Lower leg skin (tissue), 4 donors: ENCODE results near the gene PTK7. TPM values are rescaled to one million over a fixed set of nuclear protein-coding genes. Genes with fewer than 3 reads are reported as not detected.
"Not testable (repeated sequence)": the region's sequence is repeated elsewhere in the genome, so short reads cannot be mapped to it uniquely, and the experiment has no call there.

ENCODE experiments used
- DNase-seq, 2 donors: peaks; one replicate each; pipeline ENCODE4 v3.0.0-alpha.2; 2019; ENCODE audit warnings: low spot score in 2 of 2
- H3K4me3 ChIP-seq: fragments of 200-600 bp; sonication (generic); 2 replicates; pipeline ENCODE4 v1.5.1; 2017; ENCODE audit warnings: mild to moderate bottlenecking, low read depth; ENCODE audit not compliant: poor library complexity, severe bottlenecking
- POLR2A ChIP-seq, 2 donors: fragments of 450-650 bp; IDR thresholded peaks; one replicate each; pipeline ENCODE4 v1.6.1; 2016 to 2017; ENCODE audit warnings: antibody characterized with exemption in 2 of 2, mild to moderate bottlenecking in 1 of 2, moderate library complexity in 1 of 2
- WGBS, 2 donors: methylation state at CpG; one replicate each; pipeline ENCODE4 v1.1.5; 2018; 5-methylcytosine and 5-hydroxymethylcytosine counted together
- intact Hi-C: fragments of 100-400 bp; cut with DNase I; formaldehyde crosslinking; loops from one replicate; pipeline ENCODE4 v1.15.0; 2023; ENCODE audit warnings: low total_unique reads
- total RNA-seq, 4 donors: library from RNA; depleted of rRNA; stranded (reverse); fragments of >200 nt; gene quantifications; one replicate each; pipeline ENCODE4 v1.1.0, GENCODE V29; 2016
- TF ChIP-seq, protein P1 (sequence below), 3 donors: fragments of 450-650 bp; IDR thresholded peaks; one replicate each; pipeline ENCODE4 v1.5.1; 2016; ENCODE audit warnings: antibody characterized with exemption in 3 of 3, mild to moderate bottlenecking in 3 of 3, moderate library complexity in 2 of 3

PTK7 gene
- total RNA-seq, 4 donors from 2014 or later = 40.9 to 51.9 (median 49.7) TPM

DNA sequence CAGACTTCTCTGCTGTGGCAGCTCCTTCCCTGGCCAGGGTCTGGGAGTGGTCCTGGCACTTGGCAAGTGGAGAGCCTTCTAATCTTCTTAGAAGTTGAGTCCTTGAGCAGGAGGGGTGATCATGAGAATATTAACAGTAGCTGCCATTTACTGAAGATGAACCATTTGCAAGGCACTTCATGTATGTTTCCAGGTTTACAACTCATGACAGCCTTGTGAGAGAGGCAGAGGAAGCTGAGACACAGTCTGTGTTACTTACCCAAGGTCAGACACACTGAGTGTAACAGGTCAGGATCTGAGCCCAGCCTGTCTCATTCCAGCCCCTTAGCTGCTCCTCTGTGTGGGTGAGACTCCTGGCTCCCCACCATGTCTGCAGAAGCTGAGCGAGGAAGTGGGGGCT, 49.4 kb downstream of the PTK7 start:
- H3K4me3 ChIP-seq = no peak overlapping the region
- TF ChIP-seq, protein P1, sequence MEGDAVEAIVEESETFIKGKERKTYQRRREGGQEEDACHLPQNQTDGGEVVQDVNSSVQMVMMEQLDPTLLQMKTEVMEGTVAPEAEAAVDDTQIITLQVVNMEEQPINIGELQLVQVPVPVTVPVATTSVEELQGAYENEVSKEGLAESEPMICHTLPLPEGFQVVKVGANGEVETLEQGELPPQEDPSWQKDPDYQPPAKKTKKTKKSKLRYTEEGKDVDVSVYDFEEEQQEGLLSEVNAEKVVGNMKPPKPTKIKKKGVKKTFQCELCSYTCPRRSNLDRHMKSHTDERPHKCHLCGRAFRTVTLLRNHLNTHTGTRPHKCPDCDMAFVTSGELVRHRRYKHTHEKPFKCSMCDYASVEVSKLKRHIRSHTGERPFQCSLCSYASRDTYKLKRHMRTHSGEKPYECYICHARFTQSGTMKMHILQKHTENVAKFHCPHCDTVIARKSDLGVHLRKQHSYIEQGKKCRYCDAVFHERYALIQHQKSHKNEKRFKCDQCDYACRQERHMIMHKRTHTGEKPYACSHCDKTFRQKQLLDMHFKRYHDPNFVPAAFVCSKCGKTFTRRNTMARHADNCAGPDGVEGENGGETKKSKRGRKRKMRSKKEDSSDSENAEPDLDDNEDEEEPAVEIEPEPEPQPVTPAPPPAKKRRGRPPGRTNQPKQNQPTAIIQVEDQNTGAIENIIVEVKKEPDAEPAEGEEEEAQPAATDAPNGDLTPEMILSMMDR (IDR thresholded peaks at IDR 0.05) = no peak
- TF ChIP-seq POLR2A (IDR thresholded peaks at IDR 0.05) = no peak
- 83 to 100% methylated on average over 1 of the region's 1 CpG for WGBS, 2 donors
- DNase-seq = no peak
- intact Hi-C loops = no loop called here

DNA sequence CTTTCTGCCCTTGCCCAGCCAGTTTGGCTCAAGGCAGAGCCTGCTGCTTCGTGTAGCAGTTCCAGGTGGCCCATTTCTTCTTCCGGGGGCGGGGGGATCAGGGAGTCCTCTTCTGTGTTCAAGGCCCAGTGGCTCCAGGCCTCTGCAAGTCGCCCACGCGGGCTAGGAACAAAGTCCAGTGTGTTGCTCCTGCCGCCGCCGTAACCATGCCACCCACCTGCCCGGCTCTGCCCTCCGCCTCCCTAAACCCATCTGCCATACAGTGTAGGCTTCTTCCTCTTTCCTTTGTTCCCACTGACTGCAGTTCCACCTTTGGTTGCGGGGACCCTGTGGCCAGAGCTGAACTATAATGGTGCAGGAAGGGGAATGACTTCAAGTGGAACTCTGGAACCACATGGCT, 51.1 kb downstream of the PTK7 start:
- TF ChIP-seq, protein P1 (IDR thresholded peaks at IDR 0.05) = no peak
- no peak for TF ChIP-seq POLR2A (IDR thresholded peaks at IDR 0.05)
- WGBS, 2 donors = 86 to 90% methylated on average over 11 to 12 of the region's 12 CpGs
- intact Hi-C loops = no loop called here
- H3K4me3 ChIP-seq = no peak overlapping the region
- no peak for DNase-seq

DNA sequence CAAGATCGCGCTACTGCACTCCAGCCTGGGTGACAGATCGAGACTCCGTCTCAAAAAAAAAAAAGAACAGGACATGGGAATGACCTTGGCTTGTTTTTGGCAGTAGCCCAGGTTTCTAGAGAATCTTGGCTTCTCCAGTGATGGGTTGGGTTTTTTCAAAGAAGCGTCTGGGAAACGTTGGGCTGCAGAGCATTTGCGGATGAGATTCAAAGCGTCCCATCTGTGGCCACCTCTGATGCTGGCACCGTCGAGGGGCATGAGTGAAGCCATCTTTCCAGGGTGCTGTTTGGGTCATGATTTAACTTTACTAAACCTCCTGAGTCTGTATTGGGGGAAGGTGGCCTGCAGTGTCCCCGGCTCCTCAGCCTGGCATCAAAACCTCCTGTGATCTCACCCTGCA, 51.8 kb downstream of the PTK7 start:
- H3K4me3 ChIP-seq = no peak overlapping the region
- TF ChIP-seq, protein P1 (IDR thresholded peaks at IDR 0.05) = no peak
- no peak for TF ChIP-seq POLR2A (IDR thresholded peaks at IDR 0.05)
- intact Hi-C loops = no loop called here
- WGBS, 2 donors = 52 to 58% methylated on average over 11 of the region's 11 CpGs
- no peak for DNase-seq

DNA sequence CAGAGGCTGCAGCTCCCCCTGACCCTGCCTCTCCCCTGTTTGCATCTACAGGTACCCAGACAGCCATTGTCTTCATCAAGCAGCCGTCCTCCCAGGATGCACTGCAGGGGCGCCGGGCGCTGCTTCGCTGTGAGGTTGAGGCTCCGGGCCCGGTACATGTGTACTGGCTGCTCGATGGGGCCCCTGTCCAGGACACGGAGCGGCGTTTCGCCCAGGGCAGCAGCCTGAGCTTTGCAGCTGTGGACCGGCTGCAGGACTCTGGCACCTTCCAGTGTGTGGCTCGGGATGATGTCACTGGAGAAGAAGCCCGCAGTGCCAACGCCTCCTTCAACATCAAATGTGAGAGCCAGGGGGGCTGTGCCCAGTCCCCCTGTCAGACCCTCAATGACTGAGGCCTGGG, 52.8 kb downstream of the PTK7 start:
- no peak for DNase-seq
- intact Hi-C loops = no loop called here
- no peak overlapping the region for H3K4me3 ChIP-seq
- 62 to 64% methylated on average over 16 of the region's 16 CpGs for WGBS, 2 donors
- TF ChIP-seq POLR2A (IDR thresholded peaks at IDR 0.05) = no peak
- TF ChIP-seq, protein P1 (IDR thresholded peaks at IDR 0.05) = no peak

DNA sequence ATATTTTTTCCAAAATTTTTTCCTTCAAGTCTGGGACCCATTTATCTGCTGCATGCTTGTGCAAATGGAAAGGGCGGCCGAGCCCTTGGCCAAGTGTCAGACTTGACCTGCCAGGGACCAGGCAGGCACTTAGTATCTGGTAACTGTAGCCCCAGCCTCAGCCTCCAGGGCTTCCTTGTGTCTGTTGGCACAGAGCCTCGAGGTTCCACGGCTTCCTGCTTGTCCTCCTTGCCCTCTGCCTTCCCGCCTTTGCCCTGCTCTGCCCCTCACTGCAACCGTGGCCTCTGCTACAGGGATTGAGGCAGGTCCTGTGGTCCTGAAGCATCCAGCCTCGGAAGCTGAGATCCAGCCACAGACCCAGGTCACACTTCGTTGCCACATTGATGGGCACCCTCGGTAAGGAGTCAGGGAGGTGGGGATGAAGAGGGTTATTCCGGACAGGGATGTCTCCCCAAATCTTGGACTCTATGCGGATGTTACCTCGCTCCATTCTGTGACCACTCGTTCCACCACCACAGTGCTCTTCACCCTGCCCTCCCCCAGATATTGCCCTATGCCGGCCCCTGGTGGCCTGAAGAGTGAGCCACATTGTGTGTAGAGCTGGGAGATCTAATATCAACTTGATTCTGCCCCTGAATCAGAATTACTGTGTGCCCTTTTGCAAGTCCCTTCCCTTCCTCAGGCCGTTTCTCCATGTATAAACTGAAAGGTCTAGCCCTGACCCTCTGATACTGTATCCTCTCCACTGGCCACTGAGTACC, 53.5 kb downstream of the PTK7 start:
- WGBS, 2 donors = 52 to 53% methylated on average over 15 of the region's 15 CpGs
- H3K4me3 ChIP-seq = no peak overlapping the region
- no peak for DNase-seq
- TF ChIP-seq POLR2A (IDR thresholded peaks at IDR 0.05) = no peak
- TF ChIP-seq, protein P1 (IDR thresholded peaks at IDR 0.05) = peak in 1 of 3 donors; percentile 10
- intact Hi-C loops = no loop called here

DNA sequence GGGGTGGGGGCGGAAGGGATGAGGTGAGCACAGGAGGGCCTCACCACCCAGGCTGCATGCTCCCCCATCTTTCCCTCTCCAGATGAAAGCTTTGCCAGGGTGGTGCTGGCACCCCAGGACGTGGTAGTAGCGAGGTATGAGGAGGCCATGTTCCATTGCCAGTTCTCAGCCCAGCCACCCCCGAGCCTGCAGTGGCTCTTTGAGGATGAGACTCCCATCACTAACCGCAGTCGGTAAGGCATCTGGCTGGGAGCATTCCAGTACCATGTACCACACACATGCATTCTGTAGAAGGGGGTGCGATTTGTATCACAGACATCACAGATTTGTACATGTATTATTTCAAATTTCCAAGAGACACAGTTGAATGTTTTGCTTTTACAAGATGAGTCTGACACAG, 54.3 kb downstream of the PTK7 start:
- no peak overlapping the region for H3K4me3 ChIP-seq
- DNase-seq = no peak
- TF ChIP-seq, protein P1 (IDR thresholded peaks at IDR 0.05) = no peak
- no peak for TF ChIP-seq POLR2A (IDR thresholded peaks at IDR 0.05)
- 89 to 94% methylated on average over 7 of the region's 7 CpGs for WGBS, 2 donors
- intact Hi-C loops = no loop called here

DNA sequence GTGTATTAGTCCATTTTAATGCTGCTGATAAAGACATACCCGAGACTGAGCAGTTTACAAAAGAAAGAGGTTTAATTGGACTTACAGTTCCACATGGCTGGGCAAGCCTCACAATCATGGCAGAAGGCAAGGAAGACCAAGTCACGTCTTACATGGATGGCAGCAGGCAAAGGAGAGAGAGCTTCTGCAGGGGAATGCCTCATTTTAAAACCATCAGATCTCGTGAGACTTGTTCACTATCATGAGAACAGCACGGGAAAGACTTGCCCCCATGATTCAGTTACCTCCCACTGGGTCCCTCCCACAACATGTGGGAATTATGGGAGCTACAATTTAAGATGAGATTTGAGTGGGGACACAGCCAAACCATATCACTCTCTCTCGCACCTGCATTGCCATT, 55.3 kb downstream of the PTK7 start:
- WGBS, 2 donors = 72 to 76% methylated on average over 5 of the region's 5 CpGs
- DNase-seq, intact Hi-C loops, H3K4me3 ChIP-seq: not testable (repeated sequence)
